KMS-11 (cell line): ENCODE data around the gene FEM1C.

ENCODE experiments used
- H2AFZ ChIP-seq: fragments of 200-600 bp; sonication (generic); 2 replicates; pipeline ENCODE4 v1.6.1; 2016; ENCODE audit warnings: antibody characterized with exemption, mixed run types, low read depth
- H3K27ac ChIP-seq: fragments of 200-600 bp; sonication (generic); 2 replicates; pipeline ENCODE4 v1.6.1; 2016; ENCODE audit warnings: mild to moderate bottlenecking, mixed run types
- H3K27me3 ChIP-seq: fragments of 200-600 bp; sonication (generic); 2 replicates; pipeline ENCODE4 v1.6.1; 2017; ENCODE audit warnings: mild to moderate bottlenecking, low read depth, mixed run types, moderate library complexity; ENCODE audit not compliant: insufficient read depth
- H3K36me3 ChIP-seq: fragments of 200-600 bp; sonication (generic); 2 replicates; pipeline ENCODE4 v1.6.1; 2017; ENCODE audit warnings: mild to moderate bottlenecking, mixed run types; ENCODE audit not compliant: insufficient read depth
- H3K4me1 ChIP-seq: fragments of 200-600 bp; sonication (generic); 2 replicates; pipeline ENCODE4 v1.6.1; 2016; ENCODE audit warnings: mild to moderate bottlenecking, low read depth, mixed run types; ENCODE audit not compliant: poor library complexity, severe bottlenecking
- H3K4me2 ChIP-seq: fragments of 200-600 bp; sonication (generic); 2 replicates; pipeline ENCODE4 v1.7.0; 2016; ENCODE audit warnings: mild to moderate bottlenecking, mixed run types
- H3K4me3 ChIP-seq: fragments of 200-600 bp; sonication (generic); IDR thresholded peaks from 2 replicates; pipeline ENCODE4 v1.6.1; 2017; ENCODE audit warnings: low read depth, low read length, mixed read lengths; ENCODE audit not compliant: insufficient read depth
- H3K79me2 ChIP-seq: fragments of 200-600 bp; sonication (generic); 2 replicates; pipeline ENCODE4 v1.6.1; 2016; ENCODE audit warnings: low read depth, mixed run types; ENCODE audit not compliant: insufficient read depth
- H3K9ac ChIP-seq: fragments of 200-600 bp; sonication (generic); 2 replicates; pipeline ENCODE4 v1.6.1; 2016; ENCODE audit warnings: mild to moderate bottlenecking, mixed run types
- H4K20me1 ChIP-seq: fragments of 200-600 bp; sonication (generic); 2 replicates; pipeline ENCODE4 v1.6.1; 2016; ENCODE audit warnings: mild to moderate bottlenecking, mixed run types; ENCODE audit not compliant: insufficient read depth
- TF ChIP-seq, protein P1 (sequence below): fragments of 200-600 bp; sonication (generic); conservative IDR thresholded peaks from 2 replicates; pipeline ENCODE4 v1.6.1; 2017; ENCODE audit warnings: low read depth, mild to moderate bottlenecking, antibody characterized with exemption, low read length, moderate library complexity, mixed read lengths

FEM1C gene

DNA sequence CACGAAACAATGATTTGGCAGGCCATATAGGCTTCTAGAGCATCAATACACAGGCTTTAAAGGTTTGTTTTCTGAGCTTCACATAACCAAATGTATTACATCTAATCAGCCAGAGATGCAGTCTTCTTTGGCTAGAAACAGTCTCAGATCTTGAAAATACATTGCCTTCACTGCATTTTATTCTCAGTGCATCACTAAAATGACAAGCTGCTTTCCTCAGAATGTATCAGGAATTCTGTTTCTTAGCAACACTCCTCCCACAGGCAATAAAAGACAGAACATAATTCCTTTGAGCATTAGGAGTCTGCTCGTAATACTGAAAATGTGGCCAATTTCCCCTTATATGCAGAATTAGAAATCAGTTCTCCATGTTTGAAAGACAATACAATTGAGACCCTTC, 36.9 kb downstream of the FEM1C start:
- Histone ChIP-seq H3K79me2 (no peaks in the 10 kb centered on the region), H3K27me3 (no peaks in the 10 kb centered on the region), H3K4me3 (no peak overlapping the region), H3K4me2 (no peak overlapping the region), H3K27ac (no peak overlapping the region), H2AFZ (no peak overlapping the region), H3K4me1 (no peaks in the 10 kb centered on the region), H4K20me1 (no peaks in the 10 kb centered on the region), H3K36me3 (no peaks in the 10 kb centered on the region), H3K9ac (no peak overlapping the region)
- TF ChIP-seq, protein P1, sequence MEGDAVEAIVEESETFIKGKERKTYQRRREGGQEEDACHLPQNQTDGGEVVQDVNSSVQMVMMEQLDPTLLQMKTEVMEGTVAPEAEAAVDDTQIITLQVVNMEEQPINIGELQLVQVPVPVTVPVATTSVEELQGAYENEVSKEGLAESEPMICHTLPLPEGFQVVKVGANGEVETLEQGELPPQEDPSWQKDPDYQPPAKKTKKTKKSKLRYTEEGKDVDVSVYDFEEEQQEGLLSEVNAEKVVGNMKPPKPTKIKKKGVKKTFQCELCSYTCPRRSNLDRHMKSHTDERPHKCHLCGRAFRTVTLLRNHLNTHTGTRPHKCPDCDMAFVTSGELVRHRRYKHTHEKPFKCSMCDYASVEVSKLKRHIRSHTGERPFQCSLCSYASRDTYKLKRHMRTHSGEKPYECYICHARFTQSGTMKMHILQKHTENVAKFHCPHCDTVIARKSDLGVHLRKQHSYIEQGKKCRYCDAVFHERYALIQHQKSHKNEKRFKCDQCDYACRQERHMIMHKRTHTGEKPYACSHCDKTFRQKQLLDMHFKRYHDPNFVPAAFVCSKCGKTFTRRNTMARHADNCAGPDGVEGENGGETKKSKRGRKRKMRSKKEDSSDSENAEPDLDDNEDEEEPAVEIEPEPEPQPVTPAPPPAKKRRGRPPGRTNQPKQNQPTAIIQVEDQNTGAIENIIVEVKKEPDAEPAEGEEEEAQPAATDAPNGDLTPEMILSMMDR, result no peak

DNA sequence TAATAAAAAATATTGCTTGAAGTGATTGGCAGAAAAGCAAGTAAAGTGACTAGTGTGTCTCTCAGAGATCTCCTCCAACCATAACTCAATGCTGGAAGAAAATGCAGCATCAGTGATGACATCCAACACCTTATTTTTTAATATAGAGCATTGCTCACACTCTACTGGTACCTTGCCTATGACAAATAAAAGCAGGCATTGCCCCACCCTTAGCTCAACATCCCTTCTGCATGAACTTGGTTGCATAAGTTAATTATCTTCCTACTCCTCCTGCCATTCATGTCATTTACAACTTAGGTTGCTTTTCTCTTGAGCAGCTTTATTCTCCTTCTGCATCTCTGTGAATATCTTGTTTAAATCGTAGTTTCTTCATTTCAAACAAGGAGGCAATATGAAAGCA, 41.2 kb downstream of the FEM1C start:
- Histone ChIP-seq H4K20me1 (no peaks in the 10 kb centered on the region), H3K36me3 (no peaks in the 10 kb centered on the region), H3K4me1 (no peaks in the 10 kb centered on the region), H3K79me2 (no peaks in the 10 kb centered on the region), H3K4me3 (no peak overlapping the region), H3K9ac (no peak overlapping the region), H3K4me2 (no peak overlapping the region), H3K27ac (no peak overlapping the region), H2AFZ (no peak overlapping the region), H3K27me3 (no peaks in the 10 kb centered on the region)
- TF ChIP-seq, protein P1, result no peak

DNA sequence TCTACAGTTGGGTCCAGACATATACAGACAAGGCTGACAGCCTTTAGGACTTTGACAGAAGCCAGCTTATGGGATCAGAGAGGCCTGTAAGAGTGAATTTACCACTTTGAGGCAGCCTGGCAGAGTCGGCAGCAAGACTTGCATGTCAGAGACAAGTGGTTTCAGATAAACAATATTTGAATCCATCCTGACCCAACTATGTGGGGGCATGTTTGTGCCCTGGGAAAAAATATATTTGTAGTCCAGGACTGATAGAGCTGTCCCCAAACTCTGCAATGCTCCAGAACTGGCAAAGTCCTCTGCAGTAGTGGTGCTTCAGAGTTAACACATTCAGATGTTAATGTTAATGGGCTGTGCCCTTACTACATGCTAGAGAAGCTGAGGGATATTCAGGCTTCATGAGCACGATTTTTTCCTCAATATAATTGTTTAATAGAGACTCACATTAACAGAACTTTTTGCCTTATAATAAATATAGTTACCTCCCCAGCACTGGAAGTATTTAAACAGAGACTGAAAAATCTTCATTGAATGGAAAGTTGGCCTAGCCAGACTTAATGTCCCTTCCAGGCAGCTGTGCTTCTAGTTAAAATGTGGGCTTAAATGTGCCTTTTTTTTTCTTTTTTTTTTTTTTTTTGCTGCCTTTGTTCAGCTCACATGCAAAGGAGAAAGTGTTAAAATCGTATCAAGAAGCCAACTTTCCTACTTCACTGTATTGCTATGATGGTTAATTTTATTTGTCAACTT, 42.9 kb downstream of the FEM1C start:
- Histone ChIP-seq H3K4me3 (no peak overlapping the region), H3K4me2 (no peak overlapping the region), H3K4me1 (no peaks in the 10 kb centered on the region), H2AFZ (no peak overlapping the region), H4K20me1 (no peaks in the 10 kb centered on the region), H3K27me3 (no peaks in the 10 kb centered on the region), H3K36me3 (no peaks in the 10 kb centered on the region), H3K27ac (no peak overlapping the region), H3K79me2 (no peaks in the 10 kb centered on the region), H3K9ac (no peak overlapping the region)
- TF ChIP-seq, protein P1, result no peak

DNA sequence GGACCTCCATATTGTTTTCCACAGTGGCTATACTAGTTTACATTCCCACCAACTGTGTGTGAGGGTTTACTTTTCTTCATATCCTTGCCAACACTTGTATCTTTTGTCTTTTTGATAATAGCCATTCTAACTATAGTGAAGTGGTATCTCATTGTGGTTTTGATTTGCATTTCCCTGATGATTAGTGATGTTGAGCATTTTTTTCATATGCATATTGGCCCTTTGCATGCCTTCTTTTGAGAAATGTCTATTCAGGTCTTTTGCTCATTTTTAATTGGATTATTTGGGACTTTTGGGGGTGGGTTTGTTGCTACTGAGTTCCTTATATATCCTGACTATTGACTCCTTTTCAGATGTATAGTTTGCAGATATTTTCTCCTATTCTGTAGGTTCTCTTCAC, 44.4 kb downstream of the FEM1C start:
- Histone ChIP-seq H4K20me1 (no peaks in the 10 kb centered on the region), H3K27ac (no peak overlapping the region), H3K9ac (no peak overlapping the region), H3K4me1 (no peaks in the 10 kb centered on the region), H3K36me3 (no peaks in the 10 kb centered on the region), H2AFZ (no peak overlapping the region), H3K4me2 (no peak overlapping the region), H3K79me2 (no peaks in the 10 kb centered on the region), H3K4me3 (no peak overlapping the region), H3K27me3 (no peaks in the 10 kb centered on the region)
- TF ChIP-seq, protein P1, result no peak
